Measurements from ENCODE around the gene GAB3. TPM values are rescaled to one million over a fixed set of nuclear protein-coding genes. Genes with fewer than 3 reads are reported as not detected.

Gene GAB3
- total RNA-seq, 2 donors from 2014 or later: 1.2 to 1.4 TPM

DNA sequence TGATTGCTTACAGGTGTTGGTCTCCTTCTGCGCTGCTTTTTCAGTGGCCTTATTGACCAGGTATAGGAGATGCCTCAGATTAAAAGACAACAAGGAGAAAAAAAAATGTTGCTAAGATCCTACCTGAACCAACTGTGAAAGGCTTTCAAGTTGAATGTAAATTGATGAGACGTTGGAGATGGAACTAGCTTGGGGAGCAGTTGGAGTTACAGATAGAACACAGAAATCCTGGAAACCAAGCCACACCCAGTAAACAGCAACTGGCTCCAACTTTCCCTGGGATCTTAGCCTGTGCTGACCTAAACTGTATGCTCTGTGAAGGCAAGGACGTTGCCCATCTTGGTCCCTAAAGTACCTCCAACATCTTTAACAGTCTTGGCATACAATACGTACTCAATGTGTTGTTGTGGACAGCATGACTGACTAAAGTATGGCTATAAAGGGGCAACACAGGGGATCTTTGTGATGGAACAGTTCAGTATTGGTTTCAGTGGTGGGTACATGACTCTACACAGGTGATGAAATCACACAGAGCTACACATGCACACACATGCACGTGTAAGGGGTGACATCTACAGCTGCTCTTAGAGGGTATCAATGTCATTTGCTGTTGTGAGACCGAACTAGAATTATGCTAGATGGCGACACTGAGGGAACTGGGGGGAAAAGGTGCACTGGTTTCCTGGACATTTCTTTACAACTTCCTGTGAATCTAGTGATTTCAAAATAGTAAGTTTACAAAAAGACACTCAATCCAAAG is 22.3 kb downstream of the GAB3 start:
- Histone ChIP-seq H3K27me3 (no peaks in the 10 kb centered on the region), H3K36me3 (no peaks in the 10 kb centered on the region), H3K4me3 (no peak overlapping the region), H3K27ac (no peak overlapping the region), H3K4me1 (no peaks in the 10 kb centered on the region), H3K9ac (ENCODE audit: low read depth in 2 of 2, low read length in 2 of 2) (peak overlapping the region in 1 of 2 donors; percentile 15), H3K9me3 (no peaks in the 10 kb centered on the region)
- TF ChIP-seq, protein P1, sequence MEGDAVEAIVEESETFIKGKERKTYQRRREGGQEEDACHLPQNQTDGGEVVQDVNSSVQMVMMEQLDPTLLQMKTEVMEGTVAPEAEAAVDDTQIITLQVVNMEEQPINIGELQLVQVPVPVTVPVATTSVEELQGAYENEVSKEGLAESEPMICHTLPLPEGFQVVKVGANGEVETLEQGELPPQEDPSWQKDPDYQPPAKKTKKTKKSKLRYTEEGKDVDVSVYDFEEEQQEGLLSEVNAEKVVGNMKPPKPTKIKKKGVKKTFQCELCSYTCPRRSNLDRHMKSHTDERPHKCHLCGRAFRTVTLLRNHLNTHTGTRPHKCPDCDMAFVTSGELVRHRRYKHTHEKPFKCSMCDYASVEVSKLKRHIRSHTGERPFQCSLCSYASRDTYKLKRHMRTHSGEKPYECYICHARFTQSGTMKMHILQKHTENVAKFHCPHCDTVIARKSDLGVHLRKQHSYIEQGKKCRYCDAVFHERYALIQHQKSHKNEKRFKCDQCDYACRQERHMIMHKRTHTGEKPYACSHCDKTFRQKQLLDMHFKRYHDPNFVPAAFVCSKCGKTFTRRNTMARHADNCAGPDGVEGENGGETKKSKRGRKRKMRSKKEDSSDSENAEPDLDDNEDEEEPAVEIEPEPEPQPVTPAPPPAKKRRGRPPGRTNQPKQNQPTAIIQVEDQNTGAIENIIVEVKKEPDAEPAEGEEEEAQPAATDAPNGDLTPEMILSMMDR (IDR thresholded peaks at IDR 0.05): no peak
- intact Hi-C loops (cut with DNase I): no loop called here
- no peak for DNase-seq

DNA sequence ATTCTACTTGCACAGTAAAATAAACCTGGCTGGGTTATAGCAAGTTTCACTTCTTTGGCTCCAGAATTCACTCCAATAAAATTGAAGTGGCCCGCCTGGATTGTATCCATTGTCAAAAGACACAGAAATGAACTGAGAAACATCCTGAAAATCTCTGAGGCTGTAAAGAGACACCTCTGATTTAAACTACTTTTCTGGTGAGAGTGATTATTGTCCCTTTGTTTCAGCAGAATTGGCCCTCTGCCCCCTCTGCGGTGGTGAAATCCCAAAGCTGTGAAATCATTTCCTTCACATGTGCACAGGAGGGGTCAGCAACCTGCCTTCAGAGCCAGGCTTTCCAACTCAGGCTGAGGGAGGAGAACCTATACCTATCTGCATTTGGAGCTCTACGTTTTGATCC is 23.0 kb downstream of the GAB3 start:
- H3K9me3 ChIP-seq: no peaks in the 10 kb centered on the region
- H3K9ac ChIP-seq (ENCODE audit: low read depth in 2 of 2, low read length in 2 of 2): no peak overlapping the region
- no peaks in the 10 kb centered on the region for H3K36me3 ChIP-seq
- intact Hi-C loops (cut with DNase I): no loop called here
- TF ChIP-seq, protein P1 (IDR thresholded peaks at IDR 0.05): no peak
- DNase-seq: no peak
- H3K4me1 ChIP-seq: no peaks in the 10 kb centered on the region
- H3K27me3 ChIP-seq: no peaks in the 10 kb centered on the region
- no peak overlapping the region for H3K4me3 ChIP-seq
- no peak overlapping the region for H3K27ac ChIP-seq

DNA sequence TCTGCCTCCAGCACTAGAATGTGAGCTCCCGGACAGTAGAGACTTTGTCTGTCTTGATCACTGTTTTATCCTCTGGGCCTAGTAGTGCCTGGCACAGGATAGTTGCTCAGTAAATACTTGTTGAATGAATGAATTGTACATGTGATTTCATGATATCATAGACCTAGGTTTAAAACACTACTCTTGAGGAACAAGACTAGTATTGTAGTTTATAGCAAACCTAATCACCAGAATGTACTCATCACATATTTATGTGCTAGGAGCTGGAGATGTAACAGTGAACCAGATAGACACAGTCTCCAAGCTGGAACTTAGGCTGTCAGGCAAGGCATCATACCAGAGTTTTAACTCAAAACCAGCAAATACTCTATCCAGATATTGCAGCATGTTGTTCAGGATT is 23.5 kb downstream of the GAB3 start:
- no peak overlapping the region for H3K9ac ChIP-seq (ENCODE audit: low read depth in 2 of 2, low read length in 2 of 2)
- H3K36me3 ChIP-seq: no peaks in the 10 kb centered on the region
- no peak for DNase-seq
- intact Hi-C loops (cut with DNase I): no loop called here
- TF ChIP-seq, protein P1 (IDR thresholded peaks at IDR 0.05): no peak
- no peaks in the 10 kb centered on the region for H3K9me3 ChIP-seq
- H3K27ac ChIP-seq: no peak overlapping the region
- no peaks in the 10 kb centered on the region for H3K4me1 ChIP-seq
- H3K4me3 ChIP-seq: no peak overlapping the region
- H3K27me3 ChIP-seq: no peaks in the 10 kb centered on the region

DNA sequence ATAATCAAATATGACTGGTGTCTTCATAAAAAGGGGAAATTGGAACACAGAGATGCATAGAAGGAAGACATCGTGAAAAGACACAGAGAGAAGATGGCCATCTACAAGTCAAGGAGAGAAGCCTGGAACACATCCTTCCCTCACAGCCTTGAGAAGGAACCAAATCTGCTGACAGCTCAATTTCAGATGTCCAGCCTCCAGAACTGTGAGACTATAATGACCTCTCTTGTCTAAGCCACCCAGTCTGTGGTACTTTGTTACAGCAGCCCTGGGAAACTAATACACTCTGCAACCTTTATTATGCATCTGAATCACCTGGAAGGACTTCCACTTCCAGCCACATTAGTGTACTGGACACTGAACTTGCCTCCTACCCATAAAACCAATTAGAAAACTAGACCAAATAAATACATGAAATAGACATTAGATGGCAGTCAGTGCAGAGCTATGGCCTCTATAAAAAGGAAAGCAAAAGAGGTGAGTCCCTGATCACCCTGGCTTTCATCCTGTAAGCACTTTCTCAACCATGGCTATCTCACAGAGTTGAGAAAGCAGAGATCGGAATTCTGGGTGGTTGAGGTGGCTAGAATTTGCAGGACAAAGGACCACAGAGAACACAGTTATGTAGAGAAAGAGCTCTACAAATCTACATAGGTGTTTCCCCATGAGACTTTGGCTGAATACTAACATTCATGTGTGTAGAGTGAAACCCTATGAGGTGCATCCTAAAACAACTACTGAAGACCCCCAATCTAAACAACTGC is 25.7 kb downstream of the GAB3 start:
- Histone ChIP-seq H3K27ac (no peak overlapping the region), H3K4me3 (no peak overlapping the region), H3K9me3 (no peaks in the 10 kb centered on the region), H3K9ac (ENCODE audit: low read depth in 2 of 2, low read length in 2 of 2) (no peak overlapping the region), H3K4me1 (no peaks in the 10 kb centered on the region), H3K27me3 (no peaks in the 10 kb centered on the region), H3K36me3 (no peaks in the 10 kb centered on the region)
- no peak for DNase-seq
- intact Hi-C loops (cut with DNase I): no loop called here
- TF ChIP-seq, protein P1 (IDR thresholded peaks at IDR 0.05): no peak

DNA sequence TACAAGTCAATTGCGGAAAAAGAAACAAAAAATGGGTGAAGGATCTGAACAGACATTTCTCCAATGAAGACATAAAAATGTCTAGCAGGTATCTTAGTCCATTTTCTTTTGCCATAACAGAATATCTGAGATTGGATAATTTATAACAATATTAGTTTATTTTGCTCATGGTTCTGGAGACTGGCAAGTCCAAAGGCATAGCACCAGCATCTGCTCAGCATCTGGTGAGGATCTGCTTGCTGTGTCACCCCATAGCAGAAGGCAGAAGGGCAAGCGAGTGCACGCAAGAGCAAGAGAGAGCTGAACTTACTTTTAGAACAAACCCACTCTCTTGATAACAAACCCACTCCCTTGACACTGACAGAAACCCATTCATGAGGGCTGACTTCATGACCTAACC is 29.7 kb downstream of the GAB3 start:
- Histone ChIP-seq H3K4me1 (no peaks in the 10 kb centered on the region), H3K27ac (no peak overlapping the region), H3K4me3 (no peak overlapping the region), H3K27me3 (no peaks in the 10 kb centered on the region), H3K9me3 (no peaks in the 10 kb centered on the region), H3K9ac (ENCODE audit: low read depth in 2 of 2, low read length in 2 of 2) (no peak overlapping the region), H3K36me3 (no peaks in the 10 kb centered on the region)
- TF ChIP-seq, protein P1 (IDR thresholded peaks at IDR 0.05): no peak
- intact Hi-C loops (cut with DNase I): no loop called here
- DNase-seq: no peak
